Fibroblast of villous mesenchyme (primary cell): Measurements from ENCODE around the gene OSBPL9. TPM values are rescaled to one million over a fixed set of nuclear protein-coding genes. Genes with fewer than 3 reads are reported as not detected.

Experiments used
- DNase-seq: peaks from one replicate; pipeline ENCODE4 v3.0.0-alpha.2; 2010; ENCODE audit warnings: low read depth
- H3K4me3 ChIP-seq: 2 replicates; pipeline ENCODE4 v1.5.1; 2011; ENCODE audit warnings: low read depth, mild to moderate bottlenecking, low read length
- CTCF ChIP-seq: IDR thresholded peaks from 2 replicates; pipeline ENCODE4 v1.5.1; 2012; ENCODE audit warnings: low read depth, mild to moderate bottlenecking, low read length; ENCODE audit not compliant: insufficient read depth
- total RNA-seq: library from RNA; depleted of rRNA; stranded (reverse); fragments of >200 nt; gene quantifications from 2 replicates; pipeline ENCODE4 v1.2.3, GENCODE V29; 2012

OSBPL9 gene
- total RNA-seq, 1 donor, result 103 TPM

DNA sequence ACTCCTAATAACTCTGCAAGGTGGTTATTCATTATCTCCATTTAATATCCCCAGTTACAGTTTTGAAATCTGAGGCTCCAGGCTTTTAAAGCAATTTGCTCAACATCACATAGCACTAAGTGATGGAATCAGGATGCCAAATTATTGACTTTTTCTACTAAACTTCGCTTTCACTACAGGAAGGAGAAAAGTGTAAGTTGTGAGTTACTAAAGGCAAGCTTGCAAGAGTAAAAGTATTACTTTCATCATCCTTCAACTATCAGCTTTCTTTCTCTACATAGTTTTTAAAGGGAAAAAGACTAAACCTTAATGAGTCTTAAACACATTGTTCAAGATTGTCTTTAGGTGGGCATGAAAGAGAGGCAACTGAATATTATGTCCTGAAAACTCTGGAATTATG is 1.8 kb downstream of the OSBPL9 start:
- H3K4me3 ChIP-seq, result no peak overlapping the region
- DNase-seq, result no peak
- no peak for TF ChIP-seq CTCF

- TF ChIP-seq CTCF, result no peak
- no peak for DNase-seq
- H3K4me3 ChIP-seq, result no peak overlapping the region
Measured at GRCh38 chr1:51620470-51620869, 3.6 kb downstream of the OSBPL9 start.

DNA sequence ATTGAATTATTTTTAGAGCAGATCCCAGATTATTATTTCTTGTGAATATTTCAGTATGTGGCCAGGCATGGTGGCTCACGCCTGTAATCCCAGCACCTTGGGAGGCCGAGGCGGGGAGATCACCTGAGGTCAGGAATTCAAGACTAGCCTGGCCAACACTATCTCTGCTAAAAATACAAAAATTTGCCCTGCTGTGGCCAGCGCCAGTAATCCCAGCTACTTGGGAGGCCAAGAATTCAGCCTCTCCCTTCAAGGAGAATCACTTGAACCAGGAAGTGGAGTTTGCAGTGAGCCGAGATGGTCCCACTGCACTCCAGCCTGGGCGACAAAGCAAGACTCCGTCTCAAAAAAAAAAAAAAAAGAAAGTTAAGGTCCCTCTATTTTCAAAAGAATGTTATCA is 4.3 kb downstream of the OSBPL9 start:
- DNase-seq, result no peak
- no peak for TF ChIP-seq CTCF

GRCh38 chr1:51621841-51622454 is 5.1 kb downstream of the OSBPL9 start:
- no peak for TF ChIP-seq CTCF
- no peak for DNase-seq
- no peak overlapping the region for H3K4me3 ChIP-seq

More for the DNA sequence above, 4.3 kb downstream of the OSBPL9 start:
- no peak overlapping the region for H3K4me3 ChIP-seq

DNA sequence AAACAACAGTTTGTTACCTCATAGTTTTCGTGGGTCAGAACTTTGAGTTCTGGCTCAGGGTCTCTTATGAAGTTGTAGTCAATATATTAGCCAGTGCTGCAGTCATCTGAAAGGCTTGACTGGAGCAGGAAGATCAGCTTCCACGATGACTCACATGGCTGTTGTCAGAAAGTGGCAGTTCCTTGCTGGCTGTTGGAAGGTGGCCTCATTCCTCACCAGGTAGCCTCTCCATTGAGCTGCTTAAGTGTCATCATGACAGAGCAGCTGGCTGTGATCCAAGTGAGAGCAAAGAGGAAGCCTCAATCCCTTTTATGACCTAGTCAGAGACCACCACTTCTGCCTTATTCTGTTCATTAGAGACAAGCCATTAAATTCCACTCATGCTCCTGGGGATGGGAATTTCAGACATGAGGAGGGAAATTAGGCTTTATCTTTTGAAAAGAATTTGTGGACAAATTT is 5.6 kb downstream of the OSBPL9 start:
- TF ChIP-seq CTCF, result no peak
- peak; percentile 71 for DNase-seq
- no peak overlapping the region for H3K4me3 ChIP-seq

- DNase-seq, result no peak
- TF ChIP-seq CTCF, result no peak
- no peak overlapping the region for H3K4me3 ChIP-seq
Measured at GRCh38 chr1:51623025-51623424, 6.1 kb downstream of the OSBPL9 start.

DNA sequence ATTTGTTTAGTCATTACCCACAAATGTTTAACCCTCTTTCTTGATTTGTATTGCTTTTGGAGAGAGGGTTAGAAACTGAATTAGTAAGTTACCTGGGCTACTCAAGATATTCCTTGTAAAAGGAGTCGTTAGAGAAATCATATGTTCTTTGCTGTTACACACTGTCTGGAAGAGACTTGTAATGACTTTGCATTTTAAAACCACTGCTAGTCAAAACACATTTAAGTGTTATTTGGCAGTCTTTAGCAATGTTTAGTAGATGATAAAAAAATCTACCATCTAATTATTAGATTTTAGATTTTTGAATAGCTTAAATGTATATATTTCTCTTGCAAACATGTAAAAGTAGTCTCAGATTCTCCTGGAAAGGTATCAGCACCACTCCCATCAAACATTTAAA is 6.6 kb downstream of the OSBPL9 start:
- no peak for TF ChIP-seq CTCF
- no peak overlapping the region for H3K4me3 ChIP-seq
- no peak for DNase-seq
